Kidney glomerular epithelial cell (primary cell): Measurements from ENCODE around the gene KRTAP12-1.

Source experiments
- DNase-seq: peaks from one replicate; lab custom pipeline; 2025; lab: John Stamatoyannopoulos, UW

KRTAP12-1 gene

DNA sequence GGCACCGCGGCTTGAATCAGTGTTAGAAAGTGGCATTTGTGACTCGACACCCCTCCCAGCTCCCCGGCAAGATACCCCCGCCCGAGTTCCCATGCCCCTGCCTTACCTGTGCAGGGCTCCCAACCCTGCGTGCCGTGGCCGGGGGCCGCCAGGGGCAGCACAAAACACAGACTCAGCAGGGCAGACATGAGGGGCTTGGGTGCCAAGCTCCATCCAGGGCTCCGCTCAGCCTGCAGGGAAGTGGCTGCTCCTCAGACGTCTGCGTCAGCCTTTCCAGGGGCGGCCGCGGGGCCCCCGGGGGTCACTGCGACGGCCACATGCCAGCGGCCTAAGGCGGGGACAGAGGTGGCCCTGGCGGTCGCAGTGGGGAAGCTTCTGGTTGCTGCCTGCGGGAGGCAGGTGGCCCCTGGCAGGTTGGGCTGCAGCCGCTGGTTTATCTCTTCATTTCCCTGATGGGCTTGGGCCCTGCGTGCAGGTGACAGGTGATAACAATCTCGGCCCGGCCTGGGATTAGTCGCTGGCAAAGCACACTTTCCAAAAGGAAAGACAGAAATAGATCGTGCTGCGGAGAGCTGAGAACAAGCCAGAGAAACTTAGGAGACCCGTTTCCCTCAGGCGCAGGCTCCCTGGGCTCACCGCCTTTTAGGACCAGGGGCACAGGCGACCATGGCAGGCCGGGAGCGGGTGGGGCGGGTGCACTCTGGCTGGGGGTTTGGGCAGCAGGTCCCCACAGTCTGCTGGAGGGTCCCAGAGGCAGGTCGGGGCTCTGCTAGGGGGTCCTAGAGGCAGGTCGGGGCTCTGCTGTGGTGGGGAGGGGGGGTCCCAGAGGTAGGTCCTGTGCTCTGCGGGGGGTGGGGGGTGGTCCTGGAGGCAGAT lies 29.6 kb upstream of the KRTAP12-1 start, which contains the start of gene TSPEAR:
Gene TSPEAR (minus strand): TSS at position 246 of the 876 bp plus-strand sequence. CDS start 58 bp downstream, at position 188.
- DNase-seq: no peak

DNA sequence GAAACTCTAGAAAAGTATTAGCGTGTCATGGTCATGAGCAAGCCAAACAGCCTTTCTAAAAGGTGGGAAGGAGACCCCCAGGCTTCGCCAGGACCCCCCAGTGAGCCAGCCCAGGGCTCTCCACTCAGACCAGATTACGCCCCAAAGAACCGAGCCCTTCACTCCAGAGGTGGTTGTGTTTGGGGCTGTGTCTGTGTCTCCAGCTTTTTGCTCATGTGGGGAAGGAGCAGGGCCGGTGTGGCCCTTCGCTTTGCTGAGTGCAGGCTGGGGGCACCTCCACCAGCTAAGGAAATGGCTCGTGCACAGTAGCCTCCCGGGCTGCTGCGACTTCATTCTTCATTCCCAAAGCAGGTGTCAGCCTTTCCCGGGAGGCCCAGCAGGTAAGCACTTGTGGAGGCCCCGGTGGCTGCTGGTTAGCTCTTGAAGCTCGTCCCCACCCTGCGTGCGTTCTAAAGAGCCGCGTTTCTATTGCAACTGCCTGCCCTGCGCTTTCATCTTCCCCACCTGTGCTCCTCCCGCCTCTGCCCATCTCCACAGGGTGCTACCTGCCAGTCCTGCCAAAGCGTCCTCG lies 28.9 kb upstream of the KRTAP12-1 start:
- DNase-seq: no peak

DNA sequence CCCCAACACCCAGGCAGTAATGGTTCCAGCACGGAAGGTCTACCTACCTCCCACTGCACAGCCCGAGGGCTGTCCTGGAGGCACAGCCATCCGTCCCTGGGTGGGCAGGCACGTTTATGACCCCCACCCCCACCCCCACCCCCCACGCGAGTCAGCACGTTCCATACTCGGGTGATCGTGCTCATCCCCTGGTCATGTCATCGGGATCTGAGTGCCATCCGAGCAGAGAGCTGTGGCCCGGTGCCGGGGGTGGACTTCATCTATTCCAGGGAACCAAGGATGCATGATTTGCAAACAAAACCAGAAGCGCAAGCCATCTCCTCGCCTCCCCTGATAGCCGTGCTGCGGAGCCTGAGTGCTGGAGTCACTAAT lies 28.3 kb upstream of the KRTAP12-1 start:
- DNase-seq: no peak

DNA sequence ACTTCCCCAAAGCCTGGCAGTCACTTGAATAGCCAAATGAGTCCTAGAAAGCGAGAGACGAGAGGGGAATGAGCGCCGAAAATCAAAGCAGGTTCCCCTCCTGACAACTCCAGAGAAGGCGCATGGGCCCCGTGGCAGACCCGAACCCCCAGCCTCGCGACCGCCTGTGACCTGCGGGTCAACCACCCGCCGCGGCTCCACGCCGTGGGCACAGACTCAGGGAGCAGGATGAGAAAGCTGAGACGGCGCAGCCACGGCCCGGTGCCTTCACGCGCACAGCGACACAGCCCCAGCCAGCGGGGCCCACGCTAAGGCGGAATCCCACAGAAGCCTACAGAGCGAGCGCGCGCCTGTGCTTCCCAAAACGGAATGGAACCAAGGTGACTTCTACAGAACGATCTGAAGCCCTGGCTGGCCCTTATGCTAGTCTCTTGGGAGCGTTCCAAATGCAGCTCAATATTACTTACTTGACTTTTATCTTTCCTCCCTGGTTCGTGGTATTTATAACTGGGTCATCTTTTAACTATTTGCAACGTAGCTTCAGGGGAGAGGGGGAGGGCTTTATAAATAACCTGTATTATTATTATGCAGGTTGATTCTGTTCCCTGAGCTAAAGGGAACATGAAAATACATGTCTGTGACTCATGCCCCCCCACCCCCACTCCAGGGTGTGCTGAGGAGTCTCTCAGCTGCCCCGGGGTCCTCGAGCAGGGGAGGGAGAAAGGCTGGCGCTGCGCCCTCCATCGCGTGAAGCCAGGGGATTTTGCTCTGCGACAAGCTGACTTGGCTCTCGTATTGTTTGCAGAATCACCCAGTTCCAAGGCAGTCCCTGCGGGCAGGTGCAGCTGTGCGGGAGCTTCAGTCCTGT lies 27.7 kb upstream of the KRTAP12-1 start:
- peak; percentile 6 for DNase-seq

DNA sequence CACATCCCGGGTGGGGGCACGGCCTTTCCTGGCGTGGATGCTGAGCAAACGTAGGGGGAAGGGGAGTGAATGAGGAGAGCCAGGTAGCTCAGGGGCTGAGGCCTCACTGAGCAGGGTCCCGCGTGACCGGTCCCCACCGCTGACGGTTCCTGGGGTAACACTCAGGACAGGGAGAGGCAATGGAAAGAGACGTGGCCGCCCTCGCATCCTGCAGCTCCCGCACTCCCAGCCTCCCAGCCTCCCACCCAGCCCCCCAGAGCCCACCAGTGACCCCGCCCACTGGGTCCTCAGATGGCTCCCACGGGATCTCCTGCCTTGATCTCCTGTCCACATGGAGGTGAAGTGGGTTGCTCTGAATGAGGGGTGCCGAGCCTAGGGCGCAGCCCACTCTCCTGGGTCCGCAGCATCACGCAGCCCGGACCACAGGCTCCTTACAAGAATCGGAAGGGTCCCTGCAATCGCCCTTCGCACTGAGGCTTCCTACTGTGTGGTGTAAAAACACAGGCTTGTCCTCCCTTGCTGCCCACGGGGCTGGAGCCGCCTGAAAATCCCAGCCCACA lies 27.0 kb upstream of the KRTAP12-1 start:
- no peak for DNase-seq

GRCh38 chr21:44708213-44708865 lies 26.4 kb upstream of the KRTAP12-1 start:
- DNase-seq: no peak

GRCh38 chr21:44706706-44707581 lies 25.0 kb upstream of the KRTAP12-1 start:
- DNase-seq: no peak

- no peak for DNase-seq
Measured at GRCh38 chr21:44706026-44706705, 24.2 kb upstream of the KRTAP12-1 start.

DNA sequence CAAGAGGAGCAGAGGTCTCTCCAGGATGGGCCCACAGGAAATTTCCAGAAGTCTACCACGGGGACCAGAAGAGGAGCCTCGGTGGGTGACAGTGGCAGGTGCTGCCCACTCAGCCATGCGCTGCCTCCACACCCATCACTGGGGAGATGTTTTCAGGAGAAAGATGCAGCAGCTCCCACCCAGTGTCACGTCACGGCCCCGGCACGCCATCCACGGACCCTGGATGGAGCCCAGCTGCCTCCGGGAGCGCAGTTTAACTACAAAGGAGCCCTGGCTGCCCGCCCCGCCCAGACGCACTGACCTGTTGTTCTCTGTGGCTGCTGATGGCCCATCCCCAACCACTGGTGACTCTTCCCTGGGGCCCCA lies 22.7 kb upstream of the KRTAP12-1 start:
- DNase-seq: no peak

GRCh38 chr21:44703731-44704635 lies 22.0 kb upstream of the KRTAP12-1 start:
- no peak for DNase-seq

DNA sequence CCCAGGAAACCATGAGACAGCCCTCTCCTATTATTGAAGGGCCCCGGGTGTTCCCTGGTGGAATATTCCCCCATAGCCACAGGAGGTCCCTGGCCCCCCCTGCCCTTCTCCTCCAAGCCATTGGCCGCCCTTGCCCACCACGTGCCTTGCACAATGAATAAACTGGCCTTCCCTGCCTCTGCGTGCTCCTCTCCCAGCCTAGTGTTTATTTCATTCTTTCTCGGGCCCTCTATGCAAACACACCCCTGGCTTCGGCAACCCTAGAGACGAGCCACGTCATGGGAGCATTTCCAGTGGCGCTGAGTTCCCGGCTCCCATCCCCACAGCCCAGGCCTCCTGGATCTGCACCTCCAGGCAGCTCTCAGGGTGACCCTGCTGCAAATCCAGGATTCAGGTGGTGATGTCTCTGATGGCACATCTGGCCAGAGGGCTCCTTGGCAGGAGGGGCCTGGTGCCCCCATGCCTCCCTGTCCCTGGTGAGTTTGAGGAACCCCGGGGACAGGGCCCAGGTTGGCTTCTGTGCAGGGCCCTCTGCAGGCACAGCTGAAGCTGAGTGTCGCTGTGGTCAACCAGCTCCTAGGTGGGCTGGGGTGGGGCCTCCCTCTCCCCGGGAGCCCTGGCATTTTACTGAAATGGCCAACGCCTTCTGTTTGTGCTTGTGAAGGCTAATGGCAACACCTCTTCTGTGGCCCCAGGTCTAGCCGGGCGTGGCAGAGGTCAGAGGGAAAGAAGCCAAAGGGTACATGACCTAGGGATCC lies 21.2 kb upstream of the KRTAP12-1 start:
- no peak for DNase-seq

DNA sequence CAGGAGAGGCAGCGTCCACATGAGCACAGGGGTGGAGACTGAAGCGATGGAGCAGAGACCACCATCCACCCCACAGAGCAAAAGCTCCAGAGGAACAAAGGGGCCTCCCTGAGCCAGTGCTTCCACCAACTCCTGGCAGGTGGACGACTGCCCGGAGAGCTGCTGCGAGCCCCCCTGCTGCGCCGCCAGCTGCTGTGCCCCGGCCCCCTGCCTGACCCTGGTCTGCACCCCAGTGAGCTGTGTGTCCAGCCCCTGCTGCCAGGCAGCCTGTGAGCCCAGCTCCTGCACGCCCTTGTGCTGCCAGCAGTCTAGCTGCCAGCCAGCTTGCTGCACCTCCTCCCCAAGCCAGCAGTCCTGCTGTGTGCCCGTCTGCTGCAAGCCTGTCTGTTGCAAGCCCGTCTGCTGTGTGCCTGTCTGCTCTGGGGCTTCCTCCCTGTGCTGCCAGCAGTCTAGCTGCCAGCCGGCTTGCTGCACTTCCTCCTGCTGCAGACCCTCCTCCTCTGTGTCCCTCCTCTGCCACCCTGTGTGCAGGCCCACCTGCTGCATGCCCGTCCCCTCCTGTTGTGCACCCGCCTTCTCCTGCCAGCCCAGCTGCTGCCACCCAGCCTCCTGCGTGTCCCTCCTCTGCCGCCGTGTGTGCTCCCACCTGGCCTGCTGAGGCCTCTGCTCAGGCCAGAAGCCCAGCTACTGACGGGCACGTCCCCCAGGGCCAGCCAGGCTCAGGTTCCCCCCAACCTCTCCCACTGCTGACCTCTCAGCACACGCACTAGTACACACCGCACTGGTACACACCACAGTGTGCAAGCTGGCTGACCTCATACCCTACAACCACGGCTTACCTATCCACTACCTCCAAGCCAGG lies 20.4 kb upstream of the KRTAP12-1 start:
- DNase-seq: no peak

GRCh38 chr21:44701541-44701940 lies 19.6 kb upstream of the KRTAP12-1 start:
- no peak for DNase-seq

- no peak for DNase-seq
Measured at GRCh38 chr21:44701023-44701400, 19.0 kb upstream of the KRTAP12-1 start.

GRCh38 chr21:44700101-44701022 lies 18.4 kb upstream of the KRTAP12-1 start:
- no peak for DNase-seq

DNA sequence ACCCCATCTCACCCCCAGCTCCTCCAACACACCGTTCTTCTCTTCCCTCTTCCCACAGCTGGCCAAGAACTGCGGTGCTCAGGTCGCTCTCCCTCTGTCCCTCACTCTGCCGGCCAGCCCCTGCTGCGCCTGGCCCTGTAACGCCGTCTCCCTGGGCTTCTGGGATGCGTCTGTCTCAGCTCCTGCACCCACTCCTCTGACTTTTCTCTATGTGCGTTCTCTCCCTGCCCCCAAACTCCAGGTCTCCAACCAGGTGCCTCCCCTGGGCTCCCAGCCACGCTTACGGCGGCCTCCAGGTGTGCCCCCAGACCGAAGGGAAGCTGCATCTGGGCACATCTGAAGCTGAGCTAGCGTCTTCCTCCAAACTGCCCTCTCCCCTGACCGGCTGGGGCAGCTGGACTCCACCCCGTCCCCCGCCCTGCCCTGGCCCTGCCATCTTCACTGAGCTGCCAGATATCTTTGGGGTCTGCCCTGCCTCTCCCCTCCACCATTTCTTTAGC lies 17.6 kb upstream of the KRTAP12-1 start:
- no peak for DNase-seq
